ENCODE measurements around the gene ITGA11.

The ITGA11 gene

DNA sequence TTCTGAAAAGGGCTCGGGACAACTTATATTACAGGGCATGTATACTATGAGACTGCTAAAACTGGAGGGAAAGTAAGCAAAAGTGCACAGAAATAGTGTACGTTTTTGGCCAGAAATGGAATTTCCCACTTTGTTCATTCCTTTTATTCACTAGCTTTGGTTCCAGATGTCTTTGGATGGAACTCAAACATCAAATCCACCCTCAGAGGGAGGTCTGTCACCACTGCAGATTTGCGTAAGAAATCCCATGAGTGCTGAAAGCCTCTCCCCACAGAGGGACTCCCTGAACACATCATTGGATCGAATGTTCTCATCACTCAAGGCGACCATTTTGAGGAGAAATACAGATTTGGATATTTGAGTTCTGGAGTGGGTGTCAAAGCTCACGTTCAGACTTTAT, 82.8 kb downstream of the ITGA11 start:
- no peak overlapping the region for H3K27ac ChIP-seq (replicated peaks)

GRCh38 chr15:68348606-68349005, 83.4 kb downstream of the ITGA11 start:
- Histone ChIP-seq H3K27me3 (ENCODE audit: insufficient read depth, poor library complexity, severe bottlenecking) (no peaks in the 10 kb centered on the region), H3K4me3 (replicated peaks; ENCODE audit: insufficient read depth, low read length) (no peak overlapping the region), H3K27ac (replicated peaks) (no peak overlapping the region)
- no peak for DNase-seq (ENCODE audit: low read depth in 1 of 2, low spot score in 1 of 2)
- TF ChIP-seq GABPA (IDR thresholded peaks at IDR 0.05; ENCODE audit: low read depth), result no peak
- TF ChIP-seq, protein P1, sequence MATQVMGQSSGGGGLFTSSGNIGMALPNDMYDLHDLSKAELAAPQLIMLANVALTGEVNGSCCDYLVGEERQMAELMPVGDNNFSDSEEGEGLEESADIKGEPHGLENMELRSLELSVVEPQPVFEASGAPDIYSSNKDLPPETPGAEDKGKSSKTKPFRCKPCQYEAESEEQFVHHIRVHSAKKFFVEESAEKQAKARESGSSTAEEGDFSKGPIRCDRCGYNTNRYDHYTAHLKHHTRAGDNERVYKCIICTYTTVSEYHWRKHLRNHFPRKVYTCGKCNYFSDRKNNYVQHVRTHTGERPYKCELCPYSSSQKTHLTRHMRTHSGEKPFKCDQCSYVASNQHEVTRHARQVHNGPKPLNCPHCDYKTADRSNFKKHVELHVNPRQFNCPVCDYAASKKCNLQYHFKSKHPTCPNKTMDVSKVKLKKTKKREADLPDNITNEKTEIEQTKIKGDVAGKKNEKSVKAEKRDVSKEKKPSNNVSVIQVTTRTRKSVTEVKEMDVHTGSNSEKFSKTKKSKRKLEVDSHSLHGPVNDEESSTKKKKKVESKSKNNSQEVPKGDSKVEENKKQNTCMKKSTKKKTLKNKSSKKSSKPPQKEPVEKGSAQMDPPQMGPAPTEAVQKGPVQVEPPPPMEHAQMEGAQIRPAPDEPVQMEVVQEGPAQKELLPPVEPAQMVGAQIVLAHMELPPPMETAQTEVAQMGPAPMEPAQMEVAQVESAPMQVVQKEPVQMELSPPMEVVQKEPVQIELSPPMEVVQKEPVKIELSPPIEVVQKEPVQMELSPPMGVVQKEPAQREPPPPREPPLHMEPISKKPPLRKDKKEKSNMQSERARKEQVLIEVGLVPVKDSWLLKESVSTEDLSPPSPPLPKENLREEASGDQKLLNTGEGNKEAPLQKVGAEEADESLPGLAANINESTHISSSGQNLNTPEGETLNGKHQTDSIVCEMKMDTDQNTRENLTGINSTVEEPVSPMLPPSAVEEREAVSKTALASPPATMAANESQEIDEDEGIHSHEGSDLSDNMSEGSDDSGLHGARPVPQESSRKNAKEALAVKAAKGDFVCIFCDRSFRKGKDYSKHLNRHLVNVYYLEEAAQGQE (IDR thresholded peaks at IDR 0.05; ENCODE audit: insufficient replicate concordance, low read depth), result no peak
- peak; percentile 45; the same call in 1 of the 2 replicates for TF ChIP-seq SPI1 (IDR thresholded peaks at IDR 0.05; ENCODE audit: borderline replicate concordance, low read depth)

More for the DNA sequence above, 82.8 kb downstream of the ITGA11 start:
- DNase-seq (ENCODE audit: low read depth in 1 of 2, low spot score in 1 of 2), result no peak
- Histone ChIP-seq H3K4me3 (replicated peaks; ENCODE audit: insufficient read depth, low read length) (no peak overlapping the region), H3K27me3 (ENCODE audit: insufficient read depth, poor library complexity, severe bottlenecking) (no peaks in the 10 kb centered on the region)
- no peak for TF ChIP-seq SPI1 (IDR thresholded peaks at IDR 0.05; ENCODE audit: borderline replicate concordance, low read depth)
- no peak for TF ChIP-seq CTCF (IDR thresholded peaks at IDR 0.05; ENCODE audit: insufficient read depth, low read length)
- TF ChIP-seq POLR2AphosphoS5 (IDR thresholded peaks at IDR 0.05; ENCODE audit: low read depth), result no peak
- no peak for TF ChIP-seq GABPA (IDR thresholded peaks at IDR 0.05; ENCODE audit: low read depth)
- TF ChIP-seq, protein P1 (IDR thresholded peaks at IDR 0.05; ENCODE audit: insufficient replicate concordance, low read depth), result no peak

DNA sequence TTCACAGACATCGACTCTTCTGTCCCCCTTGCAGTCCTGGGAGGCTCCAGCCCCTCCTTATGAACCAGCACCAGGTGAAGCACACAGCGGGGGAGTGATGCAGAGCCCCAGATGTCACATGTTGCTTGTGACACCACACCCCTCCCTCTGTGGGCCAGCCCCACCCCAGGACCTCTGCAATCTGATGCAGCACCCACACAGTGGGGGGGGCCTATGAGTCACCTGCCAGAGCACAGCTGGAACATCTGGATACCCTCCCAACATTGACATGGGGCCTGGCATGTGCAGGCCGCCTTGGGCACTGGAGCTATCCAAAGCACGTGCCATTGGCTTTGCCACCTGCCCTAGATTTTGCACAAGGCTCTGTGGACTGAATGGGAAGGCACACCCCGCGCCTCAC, 83.9 kb downstream of the ITGA11 start:
- H3K4me3 ChIP-seq (replicated peaks; ENCODE audit: insufficient read depth, low read length), result no peak overlapping the region
- TF ChIP-seq POLR2AphosphoS5 (IDR thresholded peaks at IDR 0.05; ENCODE audit: low read depth) (no peak), SPI1 (IDR thresholded peaks at IDR 0.05; ENCODE audit: borderline replicate concordance, low read depth) (no peak), GABPA (IDR thresholded peaks at IDR 0.05; ENCODE audit: low read depth) (no peak), CTCF (IDR thresholded peaks at IDR 0.05; ENCODE audit: insufficient read depth, low read length) (no peak)
- TF ChIP-seq, protein P1 (IDR thresholded peaks at IDR 0.05; ENCODE audit: insufficient replicate concordance, low read depth), result no peak
- H3K27ac ChIP-seq (replicated peaks), result no peak overlapping the region
- no peaks in the 10 kb centered on the region for H3K27me3 ChIP-seq (ENCODE audit: insufficient read depth, poor library complexity, severe bottlenecking)
- no peak for DNase-seq (ENCODE audit: low read depth in 1 of 2, low spot score in 1 of 2)

Data from HL-60 (cell line).